HG02938 (cell line): ENCODE measurements around the gene TNFSF11.

Source experiments
- ATAC-seq: cut with Tn5 transposase; IDR thresholded peaks from one replicate; pipeline ENCODE4 v1.9.1; 2021; ENCODE audit warnings: mild to moderate bottlenecking, moderate library complexity; ENCODE audit not compliant: unreplicated experiment

The TNFSF11 gene

GRCh38 chr13:42651936-42652641, 78.1 kb downstream of the TNFSF11 start:
- ATAC-seq = no peak

- ATAC-seq = no peak
Measured at GRCh38 chr13:42652642-42653415, 78.9 kb downstream of the TNFSF11 start.

DNA sequence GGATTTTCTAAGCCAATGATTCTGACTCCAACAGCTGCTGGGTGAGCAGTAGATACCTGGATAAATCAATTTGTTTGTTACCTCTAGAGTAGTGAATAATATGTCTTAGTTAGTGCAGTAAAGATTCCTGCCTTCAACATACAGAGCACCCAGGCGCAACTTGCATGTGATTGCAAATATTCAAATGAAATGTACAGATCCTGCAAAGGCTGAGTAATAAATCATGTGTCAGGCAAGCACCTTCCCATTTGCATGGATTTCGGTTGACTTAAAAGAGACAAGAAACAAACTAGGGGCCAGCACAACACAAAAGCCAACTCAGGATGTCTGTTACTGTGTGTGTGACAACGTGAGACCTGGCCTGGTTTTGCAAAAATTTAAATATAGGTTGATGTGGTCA, 79.7 kb downstream of the TNFSF11 start:
- ATAC-seq = no peak

GRCh38 chr13:42654212-42654611, 80.3 kb downstream of the TNFSF11 start:
- ATAC-seq = no peak

- ATAC-seq = no peak
Measured at GRCh38 chr13:42654722-42655121, 80.8 kb downstream of the TNFSF11 start.

GRCh38 chr13:42656161-42656560, 82.2 kb downstream of the TNFSF11 start:
- ATAC-seq = no peak

DNA sequence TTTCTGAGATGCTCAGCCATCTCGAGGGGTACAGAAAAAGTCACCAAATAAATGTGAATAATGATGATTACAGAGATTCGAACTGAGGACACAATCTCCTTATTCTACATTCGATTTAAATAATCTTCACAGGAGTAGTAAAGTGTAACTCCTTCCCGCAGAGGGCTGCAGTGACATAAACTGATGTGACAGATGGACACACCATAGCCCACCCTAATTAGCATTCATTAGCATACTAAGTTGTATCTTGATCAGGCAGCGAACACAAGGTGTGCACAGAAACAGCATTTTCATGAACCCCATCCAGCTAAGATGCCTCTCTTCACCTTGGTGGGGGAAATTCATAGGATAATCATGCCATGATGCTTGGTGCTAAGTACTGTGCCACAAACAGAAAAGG, 83.0 kb downstream of the TNFSF11 start:
- ATAC-seq = no peak
